HG03378 (cell line): ENCODE data around the gene CAPRIN1.

Experiments
- ATAC-seq: cut with Tn5 transposase; IDR thresholded peaks from one replicate; pipeline ENCODE4 v1.9.1; 2021; ENCODE audit warnings: mild to moderate bottlenecking, moderate library complexity; ENCODE audit not compliant: unreplicated experiment

CAPRIN1 gene, protein sequence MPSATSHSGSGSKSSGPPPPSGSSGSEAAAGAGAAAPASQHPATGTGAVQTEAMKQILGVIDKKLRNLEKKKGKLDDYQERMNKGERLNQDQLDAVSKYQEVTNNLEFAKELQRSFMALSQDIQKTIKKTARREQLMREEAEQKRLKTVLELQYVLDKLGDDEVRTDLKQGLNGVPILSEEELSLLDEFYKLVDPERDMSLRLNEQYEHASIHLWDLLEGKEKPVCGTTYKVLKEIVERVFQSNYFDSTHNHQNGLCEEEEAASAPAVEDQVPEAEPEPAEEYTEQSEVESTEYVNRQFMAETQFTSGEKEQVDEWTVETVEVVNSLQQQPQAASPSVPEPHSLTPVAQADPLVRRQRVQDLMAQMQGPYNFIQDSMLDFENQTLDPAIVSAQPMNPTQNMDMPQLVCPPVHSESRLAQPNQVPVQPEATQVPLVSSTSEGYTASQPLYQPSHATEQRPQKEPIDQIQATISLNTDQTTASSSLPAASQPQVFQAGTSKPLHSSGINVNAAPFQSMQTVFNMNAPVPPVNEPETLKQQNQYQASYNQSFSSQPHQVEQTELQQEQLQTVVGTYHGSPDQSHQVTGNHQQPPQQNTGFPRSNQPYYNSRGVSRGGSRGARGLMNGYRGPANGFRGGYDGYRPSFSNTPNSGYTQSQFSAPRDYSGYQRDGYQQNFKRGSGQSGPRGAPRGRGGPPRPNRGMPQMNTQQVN

DNA sequence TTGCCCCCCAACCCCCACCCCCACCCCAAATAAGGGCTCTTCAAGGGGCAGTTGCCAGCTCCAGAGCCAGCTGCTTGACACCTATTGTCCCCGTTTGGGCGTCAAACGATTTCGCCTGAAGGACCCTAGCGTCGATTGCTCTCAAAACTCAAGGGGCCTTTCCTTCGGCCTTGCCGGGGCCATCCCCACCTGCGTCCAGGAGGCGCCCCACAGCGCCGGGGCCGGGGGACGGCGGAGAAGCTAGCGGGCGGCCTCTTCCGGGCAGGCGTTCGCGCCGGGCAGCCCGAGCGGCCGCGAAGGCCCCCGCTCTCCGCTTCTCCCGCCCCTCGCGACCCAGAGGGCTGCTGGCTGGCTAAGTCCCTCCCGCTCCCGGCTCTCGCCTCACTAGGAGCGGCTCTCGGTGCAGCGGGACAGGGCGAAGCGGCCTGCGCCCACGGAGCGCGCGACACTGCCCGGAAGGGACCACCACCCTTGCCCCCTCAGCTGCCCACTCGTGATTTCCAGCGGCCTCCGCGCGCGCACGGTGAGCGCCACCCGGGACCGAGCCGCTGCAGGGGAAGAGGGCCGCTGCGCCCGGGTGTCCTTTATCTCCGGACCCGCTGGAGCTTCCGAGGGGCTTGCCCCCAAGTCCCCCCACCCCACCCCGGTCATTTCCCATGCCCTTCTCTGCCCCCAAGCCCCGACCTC, at the start of gene CAPRIN1:
Gene CAPRIN1 (plus strand): TSS at position 383 of the 687 bp plus-strand sequence. CDS start 690 bp downstream, outside the sequence.
- peak; percentile 45 for ATAC-seq

DNA sequence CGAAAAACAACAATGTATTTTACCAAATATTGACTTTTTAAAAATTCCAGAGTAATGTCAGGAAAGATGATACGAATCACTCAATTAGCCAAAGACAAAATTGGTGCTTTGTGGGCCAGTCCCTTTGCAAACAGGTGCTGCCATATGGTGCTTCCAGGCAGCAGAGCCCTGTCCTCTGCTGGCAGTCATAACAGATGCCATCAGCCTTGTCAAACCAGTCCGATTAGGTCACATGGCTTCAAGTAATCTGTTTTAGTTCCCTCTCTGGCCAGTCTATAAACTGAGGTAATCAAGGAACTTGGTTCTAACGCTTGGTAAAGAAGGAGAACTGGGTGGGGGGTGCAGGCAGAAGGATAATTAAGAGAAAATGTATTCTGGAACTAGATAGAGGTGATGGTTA, 49.1 kb upstream of the CAPRIN1 start:
- ATAC-seq = no peak

DNA sequence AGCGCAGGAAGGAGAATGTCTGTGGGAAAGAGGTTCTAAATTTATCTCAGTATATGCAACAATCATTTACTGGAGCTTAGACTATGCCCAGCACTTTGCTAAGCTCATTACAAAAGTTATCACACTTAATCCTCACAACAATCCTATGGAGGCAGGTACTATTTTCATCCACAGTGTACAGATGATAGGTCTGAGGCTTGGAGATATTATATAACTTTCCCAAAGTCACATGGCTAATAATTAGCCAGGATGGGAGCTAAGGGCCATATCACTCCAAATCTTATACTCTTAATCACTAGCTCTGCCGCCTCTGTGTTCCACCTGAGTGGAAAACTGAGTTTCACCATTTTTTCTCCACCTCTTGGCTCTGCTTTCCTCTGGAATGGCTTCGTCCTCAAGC, 47.3 kb upstream of the CAPRIN1 start:
- no peak for ATAC-seq

DNA sequence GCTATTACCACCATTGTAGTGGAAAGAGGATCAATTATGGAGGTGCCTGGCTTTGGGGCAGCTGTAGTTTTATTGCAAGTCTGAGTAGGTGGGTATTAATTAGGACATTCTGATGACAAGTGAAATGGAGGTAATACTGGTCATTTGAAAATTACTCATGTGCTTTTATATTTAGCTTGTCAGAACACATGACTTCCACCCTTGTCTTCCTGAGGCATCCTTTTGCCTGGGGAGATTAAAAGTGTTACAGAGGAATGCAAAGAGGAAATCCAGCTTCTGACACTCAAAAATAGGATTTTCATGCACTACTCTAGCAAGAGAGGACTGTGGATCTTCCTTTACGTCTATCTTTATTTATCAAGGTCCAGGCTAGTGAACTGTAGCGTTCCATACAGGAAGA, 44.7 kb upstream of the CAPRIN1 start:
- ATAC-seq = no peak

DNA sequence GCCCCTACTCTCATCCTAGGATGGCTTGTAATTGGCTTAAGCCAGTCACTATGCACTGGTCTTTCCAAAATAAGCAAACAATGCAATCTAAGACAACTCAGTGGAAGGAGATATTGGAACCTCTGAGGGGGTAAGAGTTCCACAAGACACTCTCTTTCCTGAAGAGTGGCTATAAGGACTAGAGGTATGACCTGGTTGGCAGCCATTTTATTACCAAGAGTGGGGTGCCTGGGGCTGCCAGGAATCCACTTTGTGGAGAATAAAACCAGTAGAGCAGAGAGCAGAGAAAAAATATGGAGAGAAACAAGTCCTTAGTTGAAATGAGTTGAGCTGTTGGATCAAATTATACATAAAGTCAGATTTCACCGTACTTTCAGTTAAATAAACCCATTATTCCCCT, 38.8 kb upstream of the CAPRIN1 start:
- no peak for ATAC-seq

DNA sequence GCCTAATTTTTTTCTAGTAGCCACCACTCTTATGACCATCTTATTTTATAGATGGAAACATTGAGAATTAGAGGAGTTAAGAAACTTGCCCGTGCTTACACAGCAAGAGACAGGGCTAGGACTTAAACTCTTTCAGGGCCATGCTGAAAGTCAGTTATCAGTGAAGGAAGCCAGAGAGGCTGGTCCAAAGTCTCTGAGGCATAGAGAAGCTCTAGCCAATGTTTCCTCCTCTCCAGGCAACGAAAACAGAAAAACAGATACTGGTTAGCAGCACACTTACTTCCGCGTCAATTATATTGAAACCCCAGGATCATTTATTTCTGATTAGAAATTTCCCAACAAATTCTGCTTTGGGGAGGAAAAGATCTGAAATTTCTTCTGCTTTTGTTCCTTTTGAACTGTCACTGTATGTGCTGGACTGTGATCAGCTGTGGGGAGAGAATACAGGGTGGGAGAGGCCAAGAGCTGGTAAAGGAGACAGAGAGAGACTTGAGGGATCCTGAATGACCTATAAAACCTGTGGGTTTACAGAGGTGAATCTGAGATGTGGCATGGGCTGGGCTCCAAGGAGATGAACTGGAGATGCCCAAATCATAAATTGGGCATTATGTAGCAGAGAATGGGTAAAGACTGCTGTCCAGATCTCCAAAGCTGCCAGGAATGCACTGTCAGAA, 37.5 kb upstream of the CAPRIN1 start:
- ATAC-seq = no peak

DNA sequence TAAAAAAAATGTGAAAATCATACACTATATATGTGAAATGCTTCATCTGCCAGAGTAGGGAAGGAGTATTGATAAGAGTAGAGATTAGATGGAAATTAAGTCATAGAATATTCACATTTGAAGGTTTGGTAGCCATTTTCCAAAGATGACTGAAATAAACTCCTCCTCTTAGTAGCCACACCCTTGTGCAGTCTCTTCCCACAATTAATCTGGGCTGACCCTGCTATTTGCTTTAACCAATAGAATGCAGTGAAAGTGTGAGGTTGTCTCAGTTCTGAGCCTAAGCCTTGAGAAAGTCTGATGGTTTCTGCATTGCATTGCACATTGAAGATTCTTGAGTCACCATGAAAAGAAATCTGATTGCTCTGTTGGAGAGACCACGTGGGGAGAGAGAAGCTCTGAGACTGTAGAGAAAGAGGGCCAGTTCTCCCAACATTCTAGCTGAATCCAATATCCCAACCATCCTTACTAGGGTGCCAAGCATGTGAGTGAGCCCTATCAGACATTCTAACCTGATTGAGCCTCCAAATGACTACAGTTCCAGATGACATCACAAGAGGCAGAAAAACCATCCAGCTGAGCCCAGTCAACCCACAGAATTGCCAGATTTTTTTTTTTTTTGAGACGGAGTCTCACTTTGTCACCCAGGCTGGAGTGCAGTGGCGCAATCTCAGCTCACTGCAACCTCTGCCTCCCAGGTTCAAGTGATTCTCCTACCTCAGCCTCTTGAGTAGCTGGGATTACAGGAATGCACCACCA, 29.4 kb upstream of the CAPRIN1 start:
- no peak for ATAC-seq

DNA sequence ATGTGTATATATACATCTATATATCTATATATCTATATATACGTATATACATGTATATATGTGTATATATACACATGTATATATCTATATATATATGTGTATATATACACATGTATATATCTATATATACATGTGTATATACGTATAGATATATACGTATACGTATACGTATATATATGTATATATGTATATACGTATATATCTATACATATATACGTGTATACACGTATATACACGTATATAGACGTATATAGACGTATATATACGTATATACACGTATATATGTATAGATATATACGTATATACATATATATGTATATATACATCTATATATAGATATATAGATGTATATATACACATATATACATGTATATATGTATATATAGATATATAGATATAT, 25.1 kb upstream of the CAPRIN1 start:
- no peak for ATAC-seq

DNA sequence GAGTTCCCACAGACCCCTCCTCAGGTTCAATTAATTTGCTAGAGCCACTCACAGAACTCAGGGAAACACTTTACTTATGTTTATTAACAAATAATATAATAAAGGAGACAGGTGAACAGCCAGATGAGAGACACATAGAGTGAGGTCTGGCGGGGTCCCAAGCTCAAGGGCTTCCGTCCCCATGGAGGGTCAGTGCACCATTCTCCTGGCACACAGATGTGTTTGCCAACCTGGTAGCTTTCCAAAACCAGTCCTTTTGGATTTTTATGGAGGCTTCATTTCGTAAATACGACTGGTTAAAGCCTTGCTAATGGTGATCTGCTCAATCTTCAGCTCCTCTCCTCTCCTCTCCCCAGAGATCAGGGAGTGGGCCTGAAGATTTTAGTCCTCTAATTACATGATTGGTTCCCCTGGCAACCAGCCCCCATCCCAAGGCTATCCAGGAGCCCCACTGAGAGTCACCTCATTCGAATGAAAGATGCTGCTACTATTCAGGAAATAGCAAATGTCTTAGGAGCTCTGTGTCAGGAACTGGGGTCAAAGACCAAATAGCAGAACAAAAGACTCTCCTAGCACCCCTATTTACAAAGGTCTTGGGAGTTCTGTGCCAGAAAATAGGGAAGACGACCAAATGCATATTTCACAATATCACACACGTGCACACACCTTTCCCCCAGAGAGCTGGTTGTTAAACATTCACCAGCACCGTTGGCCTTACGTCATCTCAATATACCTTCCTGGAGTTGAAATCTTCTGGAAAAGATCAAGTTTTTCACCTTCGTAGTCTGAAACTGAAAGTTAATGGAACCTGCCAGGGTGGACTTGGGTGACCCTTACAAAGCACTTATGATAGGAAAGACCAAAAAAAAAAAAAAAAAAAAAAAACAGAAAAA, 23.8 kb upstream of the CAPRIN1 start:
- ATAC-seq = no peak

DNA sequence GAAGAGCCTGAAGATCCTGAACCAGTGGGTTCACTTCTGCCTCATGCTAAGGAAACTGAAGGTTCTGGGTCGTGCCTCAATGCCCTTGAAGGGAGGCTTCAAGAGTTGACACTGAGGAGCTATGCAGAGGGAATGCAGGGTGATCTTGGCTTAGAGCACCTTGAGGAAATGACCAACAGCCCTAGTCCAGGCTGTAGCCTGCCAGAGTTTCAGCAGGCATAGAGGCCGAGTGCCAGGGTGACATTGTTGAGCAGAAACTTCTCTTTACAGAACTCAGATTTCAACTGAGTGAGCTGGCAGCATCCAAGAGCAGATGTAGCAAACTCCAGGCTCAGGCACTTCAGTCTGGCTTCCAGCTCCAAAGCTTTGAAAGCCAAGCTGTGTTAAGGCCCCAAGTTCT, 23.1 kb upstream of the CAPRIN1 start:
- ATAC-seq = no peak

DNA sequence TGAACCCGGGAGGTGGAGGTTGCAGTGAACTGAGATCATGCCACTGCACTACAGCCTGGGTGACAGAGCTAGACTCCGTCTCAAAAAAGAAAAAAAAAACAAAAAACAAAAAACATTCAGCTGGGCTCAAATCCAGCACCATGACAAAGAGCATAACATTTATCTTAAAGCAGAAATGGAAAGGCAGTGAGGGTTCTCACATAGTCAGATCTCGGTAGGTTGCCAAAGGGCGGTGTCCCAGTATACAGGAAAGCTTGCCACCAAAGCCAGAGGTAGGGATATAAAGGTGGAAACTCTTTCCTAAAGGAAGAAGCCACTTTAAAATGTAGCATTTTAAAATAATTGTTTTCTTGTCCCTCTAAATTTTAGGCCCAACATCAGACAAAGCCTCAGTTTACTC, 22.4 kb upstream of the CAPRIN1 start:
- no peak for ATAC-seq

DNA sequence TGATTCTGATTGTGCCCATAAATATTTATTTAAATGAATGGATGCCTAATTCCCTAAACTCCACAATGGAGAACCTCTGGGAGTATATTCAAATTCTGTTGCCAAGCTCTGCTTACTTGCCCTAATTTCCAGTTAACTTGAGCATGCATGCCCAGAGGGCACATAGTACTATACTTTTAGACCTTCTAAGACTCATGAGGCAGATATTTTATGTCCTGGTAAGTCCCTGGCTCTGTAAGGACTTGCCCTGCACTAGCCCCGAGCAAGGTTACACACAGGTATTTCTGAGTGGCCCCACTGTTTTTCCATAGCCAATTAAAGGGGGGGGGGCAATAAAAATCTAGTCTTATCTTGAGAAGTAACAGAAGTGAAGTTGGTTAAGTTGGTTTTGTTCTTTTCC, 21.1 kb upstream of the CAPRIN1 start:
- no peak for ATAC-seq

DNA sequence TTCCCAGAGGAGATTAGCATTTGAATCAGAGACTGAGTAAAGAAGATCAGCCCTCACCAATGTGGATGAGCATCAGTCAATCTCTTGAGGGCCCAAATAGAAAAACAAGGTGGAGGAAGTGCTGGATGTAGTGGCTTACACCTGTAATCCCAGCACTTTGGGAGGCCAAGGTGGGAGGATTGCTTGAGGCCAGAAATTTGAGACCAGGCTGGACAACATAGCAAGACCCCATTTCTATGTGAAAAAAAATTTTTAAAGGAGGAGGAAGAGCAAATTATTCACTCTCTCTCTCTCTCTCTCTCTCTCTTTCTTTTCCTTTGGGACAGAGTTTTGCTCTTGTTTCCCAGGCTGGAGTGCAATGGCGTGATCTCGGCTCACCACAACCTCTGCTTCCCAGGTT, 18.1 kb upstream of the CAPRIN1 start:
- ATAC-seq = no peak

DNA sequence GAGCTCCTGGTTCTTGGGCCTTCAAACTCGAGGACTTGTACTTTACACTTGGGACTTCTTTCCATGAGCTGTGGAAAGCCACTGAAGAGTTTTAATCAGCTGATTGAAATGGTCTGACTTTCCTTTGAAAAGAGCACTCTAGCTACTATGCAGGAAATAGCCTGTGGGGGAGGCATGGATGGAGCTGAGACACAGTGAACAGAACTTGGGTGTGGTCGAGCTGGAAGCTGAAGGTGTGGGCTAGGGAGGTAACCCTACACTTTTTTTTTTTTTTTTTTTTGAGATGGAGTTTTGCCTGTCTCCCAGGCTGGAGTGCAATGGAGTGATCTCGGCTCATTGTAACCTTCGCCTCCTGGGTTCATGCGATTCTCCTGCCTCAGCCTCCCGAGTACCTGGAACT, 17.5 kb upstream of the CAPRIN1 start:
- ATAC-seq = no peak

DNA sequence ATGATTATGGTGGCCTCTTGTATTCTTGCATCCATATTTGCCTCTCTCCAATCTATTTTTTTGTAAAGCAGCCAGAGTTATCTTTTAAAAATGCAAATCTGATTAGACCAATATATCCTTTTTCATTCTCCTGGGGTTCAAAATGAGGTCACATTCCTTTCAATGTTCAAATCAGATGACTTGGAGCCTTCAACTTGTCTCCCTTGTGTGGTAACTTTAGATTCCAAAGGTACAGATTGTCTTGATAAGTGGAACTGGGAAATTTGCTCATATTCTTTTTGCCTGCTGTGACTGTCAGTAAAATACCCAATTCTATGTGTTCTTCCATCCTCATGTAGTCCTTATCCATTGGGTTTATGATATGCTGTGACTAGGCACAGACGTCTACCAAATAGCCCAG, 15.1 kb upstream of the CAPRIN1 start:
- ATAC-seq = no peak

DNA sequence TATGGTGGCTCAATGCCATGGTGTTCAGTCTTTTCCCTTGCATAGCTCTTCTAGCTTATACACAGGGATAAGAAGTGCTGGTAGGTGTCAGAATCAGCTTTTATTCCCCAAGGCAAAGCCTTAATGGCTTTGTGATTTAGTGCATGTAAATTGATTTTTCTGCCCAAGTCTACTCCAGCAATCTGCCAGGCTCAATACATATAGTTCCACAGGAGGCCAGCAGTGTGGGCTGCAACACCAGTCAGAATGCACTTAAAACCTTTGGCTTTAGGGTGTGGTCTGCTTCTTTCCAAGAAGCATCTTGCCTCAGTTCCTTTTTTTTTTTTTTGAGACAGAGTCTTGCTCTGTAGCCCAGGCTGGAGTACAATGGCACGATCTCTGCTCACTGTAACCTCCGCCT, 14.5 kb upstream of the CAPRIN1 start:
- no peak for ATAC-seq

DNA sequence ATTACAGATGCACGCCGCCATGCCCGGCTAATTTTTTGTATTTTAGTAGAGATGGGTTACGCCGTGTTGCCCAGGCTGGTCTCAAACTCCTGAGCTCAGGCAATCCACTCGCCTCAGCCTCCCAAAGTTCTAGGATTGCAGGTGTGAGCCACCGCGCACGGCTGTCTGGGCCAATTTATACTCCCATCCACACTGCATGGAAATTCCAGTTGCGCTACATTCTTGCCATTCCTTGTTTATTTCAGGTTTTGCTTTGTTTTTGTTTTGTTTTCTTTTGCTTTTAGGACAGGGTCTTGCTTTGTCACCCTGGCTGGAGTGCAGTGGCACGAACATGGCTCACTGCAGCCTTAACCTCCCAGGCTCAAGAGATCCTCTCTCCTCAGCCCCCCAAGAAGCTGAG, 11.0 kb upstream of the CAPRIN1 start:
- no peak for ATAC-seq

DNA sequence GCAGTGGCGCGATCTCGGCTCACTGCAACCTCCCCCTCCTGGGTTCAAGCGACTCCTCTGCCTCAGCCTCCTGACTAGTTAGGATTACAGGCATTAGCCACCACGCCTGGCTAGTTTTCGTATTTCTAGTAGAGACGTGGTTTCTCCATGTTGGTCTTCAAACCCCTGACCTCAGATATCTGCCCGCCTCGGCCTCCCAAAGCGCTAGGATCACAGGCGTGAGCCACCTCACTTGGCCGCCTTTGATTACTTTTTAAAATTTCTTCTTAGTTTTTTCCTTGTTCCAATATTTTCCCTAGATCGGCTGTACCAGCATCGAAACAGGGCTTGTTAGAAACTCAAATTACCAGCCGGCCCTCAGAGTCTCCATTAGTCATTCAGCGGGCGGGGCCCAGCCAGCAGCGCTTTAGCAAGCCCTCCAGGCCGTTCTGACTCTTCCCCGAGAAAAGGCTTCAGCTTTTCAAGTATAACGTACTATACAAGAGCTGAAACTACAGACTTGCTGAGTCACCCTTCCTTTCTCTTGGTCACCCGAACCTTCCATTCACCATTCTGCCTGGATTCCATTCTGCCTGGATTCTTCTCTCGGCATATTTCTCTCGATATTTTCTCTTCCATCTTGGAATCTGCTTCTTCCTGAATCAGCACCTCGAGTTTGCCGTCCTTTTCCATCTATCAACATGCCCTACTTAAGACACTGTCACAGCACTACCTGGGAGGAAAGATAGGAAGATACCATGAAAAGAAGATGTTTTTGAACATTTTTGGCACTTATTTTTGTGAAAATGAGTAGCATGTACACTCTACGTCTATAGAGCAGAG, 6.7 kb upstream of the CAPRIN1 start:
- ATAC-seq = no peak

DNA sequence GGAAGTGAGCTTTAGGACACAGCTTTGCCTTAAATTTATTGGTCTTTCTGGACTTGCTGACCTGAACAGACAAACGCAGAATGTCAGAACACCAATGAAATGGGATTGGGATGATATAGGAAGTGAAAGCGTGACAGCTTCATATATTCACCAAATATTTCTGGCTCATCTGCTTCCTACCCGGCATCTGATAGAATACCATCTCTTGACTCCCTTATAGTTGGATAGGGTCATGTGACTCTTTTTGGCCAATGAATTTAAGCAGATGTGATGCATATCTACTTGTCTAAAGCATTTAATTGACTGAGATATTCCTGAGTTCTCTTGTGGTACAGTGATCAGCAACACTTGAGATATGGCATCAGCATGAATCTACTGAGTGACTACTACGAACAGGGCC, 2.5 kb upstream of the CAPRIN1 start:
- ATAC-seq = no peak
